HG02870 (cell line): Measurements from ENCODE around the gene SLIT3.

Experiments used
- ATAC-seq: cut with Tn5 transposase; IDR thresholded peaks from one replicate; pipeline ENCODE4 v1.9.1; 2021; ENCODE audit warnings: mild to moderate bottlenecking, moderate library complexity; ENCODE audit not compliant: unreplicated experiment

SLIT3 gene

GRCh38 chr5:168847511-168848073, 453.3 kb downstream of the SLIT3 start:
- no peak for ATAC-seq

GRCh38 chr5:168844922-168845296, 456.0 kb downstream of the SLIT3 start:
- ATAC-seq: no peak

- no peak for ATAC-seq
Observed at GRCh38 chr5:168844016-168844921, 456.7 kb downstream of the SLIT3 start.

GRCh38 chr5:168843277-168844015, 457.5 kb downstream of the SLIT3 start:
- ATAC-seq: no peak

- no peak for ATAC-seq
Observed at GRCh38 chr5:168842571-168843205, 458.3 kb downstream of the SLIT3 start.

GRCh38 chr5:168837852-168838251, 463.1 kb downstream of the SLIT3 start:
- no peak for ATAC-seq

GRCh38 chr5:168836603-168837231, 464.2 kb downstream of the SLIT3 start:
- ATAC-seq: no peak

- ATAC-seq: no peak
Observed at GRCh38 chr5:168833936-168834335, 467.0 kb downstream of the SLIT3 start.

GRCh38 chr5:168833383-168833782, 467.6 kb downstream of the SLIT3 start:
- ATAC-seq: no peak

GRCh38 chr5:168832308-168832707, 468.6 kb downstream of the SLIT3 start:
- no peak for ATAC-seq

GRCh38 chr5:168831383-168831782, 469.6 kb downstream of the SLIT3 start:
- no peak for ATAC-seq

- no peak for ATAC-seq
Observed at GRCh38 chr5:168830833-168831232, 470.1 kb downstream of the SLIT3 start.

GRCh38 chr5:168829922-168830417, 471.0 kb downstream of the SLIT3 start:
- no peak for ATAC-seq

GRCh38 chr5:168829044-168829443, 471.9 kb downstream of the SLIT3 start:
- no peak for ATAC-seq

- no peak for ATAC-seq
Observed at GRCh38 chr5:168827636-168828035, 473.3 kb downstream of the SLIT3 start.

- ATAC-seq: no peak
Observed at GRCh38 chr5:168826246-168826725, 474.7 kb downstream of the SLIT3 start.

GRCh38 chr5:168822745-168823281, 478.1 kb downstream of the SLIT3 start:
- ATAC-seq: no peak

GRCh38 chr5:168822248-168822744, 478.6 kb downstream of the SLIT3 start:
- ATAC-seq: no peak

- ATAC-seq: no peak
Observed at GRCh38 chr5:168820874-168821273, 480.1 kb downstream of the SLIT3 start.
